H9 (cell line): ENCODE measurements around the gene GAB3. TPM values are rescaled to one million over a fixed set of nuclear protein-coding genes. Genes with fewer than 3 reads are reported as not detected.

Source experiments
- DNase-seq: peaks from one replicate; pipeline ENCODE4 v3.0.0-alpha.2; 2017
- H2AFZ ChIP-seq: one replicate; pipeline ENCODE4 v1.6.1; 2013; ENCODE audit warnings: mild to moderate bottlenecking, low read length, control low read depth, moderate library complexity
- H2AK5ac ChIP-seq: 2 replicates; pipeline ENCODE4 v1.6.1; 2013; ENCODE audit warnings: low read length, control low read depth, mixed read lengths; ENCODE audit not compliant: insufficient read length
- H2BK120ac ChIP-seq: one replicate; pipeline ENCODE4 v1.6.1; 2013; ENCODE audit warnings: low read depth, mild to moderate bottlenecking, low read length, control low read depth, inconsistent platforms; ENCODE audit not compliant: poor library complexity, severe bottlenecking
- H2BK12ac ChIP-seq: 2 replicates; pipeline ENCODE4 v1.6.1; 2013; ENCODE audit warnings: low read length, control low read depth, mixed read lengths, low read depth; ENCODE audit not compliant: insufficient read length
- H2BK15ac ChIP-seq: 2 replicates; pipeline ENCODE4 v1.6.1; 2013; ENCODE audit warnings: low read depth, low read length, control low read depth
- H2BK20ac ChIP-seq: one replicate; pipeline ENCODE4 v1.6.1; 2013; ENCODE audit warnings: low read depth, mild to moderate bottlenecking, low read length, control low read depth, inconsistent platforms; ENCODE audit not compliant: poor library complexity, severe bottlenecking
- H2BK5ac ChIP-seq: 2 replicates; pipeline ENCODE4 v1.6.1; 2013; ENCODE audit warnings: low read length, control low read depth, mixed read lengths; ENCODE audit not compliant: insufficient read length
- H3K14ac ChIP-seq: 2 replicates; pipeline ENCODE4 v1.6.1; 2013; ENCODE audit warnings: low read length, control low read depth; ENCODE audit not compliant: insufficient read depth
- H3K18ac ChIP-seq: 2 replicates; pipeline ENCODE4 v1.6.1; 2013; ENCODE audit warnings: low read depth, mild to moderate bottlenecking, mixed read lengths, low read length, control low read depth; ENCODE audit not compliant: insufficient read length
- H3K23ac ChIP-seq: 2 replicates; pipeline ENCODE4 v1.6.1; 2013; ENCODE audit warnings: low read length, control low read depth, mixed read lengths, low read depth; ENCODE audit not compliant: insufficient read length
- H3K23me2 ChIP-seq: 2 replicates; pipeline ENCODE4 v1.6.1; 2013; ENCODE audit warnings: low read depth, mild to moderate bottlenecking, mixed read lengths, low read length, control low read depth; ENCODE audit not compliant: insufficient read length, poor library complexity, severe bottlenecking
- H3K27ac ChIP-seq: 2 replicates; pipeline ENCODE4 v1.5.1; 2013; ENCODE audit warnings: low read length, control low read depth, mixed read lengths, low read depth; ENCODE audit not compliant: insufficient read length
- H3K27me3 ChIP-seq: 2 replicates; pipeline ENCODE4 v1.6.1; 2013; ENCODE audit warnings: low read length, control low read depth, inconsistent platforms; ENCODE audit not compliant: insufficient read depth
- H3K4ac ChIP-seq: 2 replicates; pipeline ENCODE4 v1.6.1; 2013; ENCODE audit warnings: low read depth, mild to moderate bottlenecking, control low read depth, inconsistent platforms, low read length, moderate library complexity
- H3K4me1 ChIP-seq: 2 replicates; pipeline ENCODE4 v1.6.1; 2013; ENCODE audit warnings: low read length, control low read depth, inconsistent platforms; ENCODE audit not compliant: insufficient read depth
- H3K4me2 ChIP-seq: 2 replicates; pipeline ENCODE4 v1.6.1; 2013; ENCODE audit warnings: low read length, control low read depth, mixed read lengths; ENCODE audit not compliant: insufficient read length, insufficient read depth
- H3K56ac ChIP-seq: 2 replicates; pipeline ENCODE4 v1.6.1; 2013; ENCODE audit warnings: low read depth, mild to moderate bottlenecking, mixed read lengths, low read length, control low read depth; ENCODE audit not compliant: insufficient read length
- H3K79me1 ChIP-seq: 2 replicates; pipeline ENCODE4 v1.6.1; 2013; ENCODE audit warnings: low read depth, mild to moderate bottlenecking, moderate library complexity, low read length, control low read depth, inconsistent platforms; ENCODE audit not compliant: insufficient read depth, poor library complexity, severe bottlenecking
- H3K79me2 ChIP-seq: 2 replicates; pipeline ENCODE4 v1.6.1; 2013; ENCODE audit warnings: low read length, control low read depth, inconsistent platforms; ENCODE audit not compliant: insufficient read depth
- H3K9ac ChIP-seq: 2 replicates; pipeline ENCODE4 v1.6.1; 2013; ENCODE audit warnings: low read length, control low read depth, mixed read lengths; ENCODE audit not compliant: insufficient read length; ENCODE audit errors: extremely low read depth
- H3K9me3 ChIP-seq: one replicate; pipeline ENCODE4 v1.6.1; 2013; ENCODE audit warnings: low read depth, low read length, inconsistent platforms; ENCODE audit not compliant: control insufficient read depth
- H3T11ph ChIP-seq: one replicate; pipeline ENCODE4 v1.6.1; 2013; ENCODE audit warnings: mild to moderate bottlenecking, low read length, control low read depth, inconsistent platforms
- H4K20me1 ChIP-seq: one replicate; pipeline ENCODE4 v1.6.1; 2013; ENCODE audit not compliant: control insufficient read depth, insufficient read length, insufficient read depth
- H4K5ac ChIP-seq: 2 replicates; pipeline ENCODE4 v1.6.1; 2013; ENCODE audit warnings: low read depth, mild to moderate bottlenecking, mixed read lengths, low read length, control low read depth; ENCODE audit not compliant: insufficient read length
- H4K8ac ChIP-seq: replicated peaks from 2 replicates; pipeline ENCODE4 v1.6.1; 2013; ENCODE audit warnings: low read length, control low read depth, mixed read lengths, low read depth; ENCODE audit not compliant: insufficient read length
- H4K91ac ChIP-seq: 2 replicates; pipeline ENCODE4 v1.6.1; 2013; ENCODE audit warnings: low read depth, mild to moderate bottlenecking, moderate library complexity, mixed read lengths, low read length, control low read depth; ENCODE audit not compliant: insufficient read length
- H3K27ac Mint-ChIP-seq, 3 experiments: 2 replicates in 2 of 3; 3 replicates in 1 of 3; pipeline ENCODE4 v1.8.0; 2020 to 2021; ENCODE audit warnings: mixed read lengths in 3 of 3, mild to moderate bottlenecking in 1 of 3, moderate library complexity in 1 of 3
- H3K27me3 Mint-ChIP-seq: 2 replicates; pipeline ENCODE4 v1.8.0; 2021; ENCODE audit warnings: low read depth, mild to moderate bottlenecking, moderate library complexity, mixed read lengths
- H3K36me3 Mint-ChIP-seq, 3 experiments: 2 replicates in 2 of 3; 3 replicates in 1 of 3; pipeline ENCODE4 v1.8.0; 2020 to 2021; ENCODE audit warnings: low read depth in 3 of 3, mixed read lengths in 3 of 3; ENCODE audit not compliant: insufficient read depth in 1 of 3
- H3K4me1 Mint-ChIP-seq, 2 experiments: 2 replicates each; pipeline ENCODE4 v1.8.0; 2020; ENCODE audit warnings: mixed read lengths in 2 of 2
- H3K4me3 Mint-ChIP-seq, 2 experiments: 2 replicates in 1 of 2; 3 replicates in 1 of 2; pipeline ENCODE4 v1.8.0; 2020 to 2021; ENCODE audit warnings: mild to moderate bottlenecking in 2 of 2, mixed read lengths in 2 of 2, moderate library complexity in 1 of 2
- H3K9me3 Mint-ChIP-seq, 2 experiments: 2 replicates in 1 of 2; 3 replicates in 1 of 2; pipeline ENCODE4 v1.8.0; 2020; ENCODE audit warnings: mild to moderate bottlenecking in 2 of 2, mixed read lengths in 2 of 2, moderate library complexity in 1 of 2
- CTCF ChIP-seq: fragments of 200-600 bp; sonication (generic); conservative IDR thresholded peaks from 3 replicates; pipeline ENCODE4 v1.8.0; 2021; ENCODE audit warnings: antibody characterized with exemption, mild to moderate bottlenecking
- WGBS: extraction: QIAGEN DNeasy Blood & Tissue Kit; methylation state at CpG from one replicate; pipeline ENCODE4 v1.1.7; 2013; ENCODE audit warnings: missing lambda C conversion rate, low lambda C conversion rate, mixed read lengths; ENCODE audit not compliant: insufficient read length; ENCODE audit errors: extremely low coverage; 5-methylcytosine and 5-hydroxymethylcytosine counted together
- total RNA-seq: library from RNA; stranded (reverse); gene quantifications from 2 replicates; pipeline ENCODE4 v1.2.1, GENCODE V29; 2021

The GAB3 gene
- total RNA-seq, 1 experiment from 2014 or later, result 0.46 TPM

DNA sequence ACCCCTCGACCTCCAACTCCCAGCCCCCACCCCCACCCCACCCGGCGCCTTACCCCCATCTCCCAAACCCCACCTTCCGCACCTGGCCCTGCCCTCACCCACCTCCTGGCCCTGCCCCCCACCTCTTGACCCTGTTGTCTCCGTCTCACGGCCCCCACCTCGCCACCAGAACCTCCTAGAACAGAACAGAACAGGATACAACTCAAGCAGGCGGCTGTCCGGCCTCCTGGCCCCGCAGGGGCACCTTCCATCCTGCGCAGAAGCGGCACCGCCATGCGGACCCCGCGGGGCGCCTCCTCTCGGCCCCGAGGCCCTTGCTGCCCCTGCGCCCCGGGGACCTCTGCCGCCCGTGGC lies 97.9 kb downstream of the GAB3 start:
- Histone ChIP-seq H2AK5ac (no peak overlapping the region), H3K23me2 (no peaks in the 10 kb centered on the region), H4K91ac (no peak overlapping the region), H2BK20ac (no peak overlapping the region), H3K27ac (no peak overlapping the region), H2BK15ac (no peak overlapping the region), H3K4ac (no peak overlapping the region), H4K8ac (no peak overlapping the region), H3K4me2 (no peak overlapping the region), H4K5ac (no peak overlapping the region), H3K27me3 (no peaks in the 10 kb centered on the region), H3K18ac (no peak overlapping the region), H4K20me1 (no peaks in the 10 kb centered on the region), H2AFZ (no peak overlapping the region), H3K4me1 (no peaks in the 10 kb centered on the region), H2BK120ac (no peak overlapping the region), H3K79me2 (no peaks in the 10 kb centered on the region), H3K9ac (no peak overlapping the region), H3K23ac (no peak overlapping the region), H3K9me3 (peaks cover 28% of the 10 kb centered on the region), H3K56ac (no peak overlapping the region), H2BK12ac (no peak overlapping the region), H2BK5ac (no peak overlapping the region), H3T11ph (no peak overlapping the region), H3K14ac (no peak overlapping the region), H3K79me1 (no peaks in the 10 kb centered on the region)
- H3K9me3 Mint-ChIP-seq, result peaks cover 57 to 67% of the 10 kb centered on the region in 2 experiments
- DNase-seq, result no peak
- peaks cover 2% of the 10 kb centered on the region for H3K27me3 Mint-ChIP-seq
- H3K27ac Mint-ChIP-seq, result no peak overlapping the region
- no peaks in the 10 kb centered on the region; a peak in 1 of 7 replicates for H3K36me3 Mint-ChIP-seq
- H3K4me1 Mint-ChIP-seq, result peaks cover 4 to 7% of the 10 kb centered on the region in 2 experiments; a peak in 2 of 4 replicates
- H3K4me3 Mint-ChIP-seq, result no peak overlapping the region
- TF ChIP-seq CTCF, result no peak
- no CpG with 5 or more reads among the region's 23 CpGs for WGBS
